ENCODE measurements around the gene PITPNC1. TPM values are rescaled to one million over a fixed set of nuclear protein-coding genes. Genes with fewer than 3 reads are reported as not detected.
"Not testable (repeated sequence)": the region's sequence is repeated elsewhere in the genome, so short reads cannot be mapped to it uniquely, and the experiment has no call there.

PITPNC1 gene
- polyA plus RNA-seq, 1 experiment = 9.1 TPM

DNA sequence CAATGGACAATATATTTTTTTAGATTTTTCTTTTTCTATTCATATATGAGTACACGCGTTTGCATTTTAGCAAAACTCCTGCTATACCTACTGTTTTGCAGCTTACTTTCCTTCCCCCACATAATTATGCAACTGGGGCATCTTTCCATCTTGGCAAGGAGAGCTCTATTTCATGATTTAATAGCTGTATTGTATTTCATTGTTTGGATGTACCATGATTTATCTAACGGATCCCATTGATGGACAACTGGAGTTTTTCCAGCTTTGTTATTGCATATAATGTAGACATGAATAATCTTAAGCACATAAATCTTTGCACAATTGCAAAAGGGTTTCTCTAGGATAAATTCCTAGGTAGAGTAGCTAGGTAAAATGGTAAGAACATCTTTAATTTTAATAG lies 133.9 kb downstream of the PITPNC1 start:
- Histone ChIP-seq H3K27ac (ENCODE audit: low read depth, low read length) (no peak overlapping the region), H3K4me3 (ENCODE audit: low read depth, low read length) (no peak overlapping the region), H3K27me3 (ENCODE audit: control insufficient read depth, insufficient read depth, low read length) (no peaks in the 10 kb centered on the region), H3K9me3 (ENCODE audit: control insufficient read depth, insufficient read depth, low read length) (peaks cover 7% of the 10 kb centered on the region)
- ChIA-PET POLR2A (no interaction called here), CTCF (interaction anchor here (1.1 to 1.2 kb wide), 2 partner anchors 9 to 136 kb away, joined by 3 to 4 read pairs; no protein-coding TSS in a partner anchor)
- DNase-seq (ENCODE audit: low read depth, low spot score) = no peak
- TF ChIP-seq, protein P1, sequence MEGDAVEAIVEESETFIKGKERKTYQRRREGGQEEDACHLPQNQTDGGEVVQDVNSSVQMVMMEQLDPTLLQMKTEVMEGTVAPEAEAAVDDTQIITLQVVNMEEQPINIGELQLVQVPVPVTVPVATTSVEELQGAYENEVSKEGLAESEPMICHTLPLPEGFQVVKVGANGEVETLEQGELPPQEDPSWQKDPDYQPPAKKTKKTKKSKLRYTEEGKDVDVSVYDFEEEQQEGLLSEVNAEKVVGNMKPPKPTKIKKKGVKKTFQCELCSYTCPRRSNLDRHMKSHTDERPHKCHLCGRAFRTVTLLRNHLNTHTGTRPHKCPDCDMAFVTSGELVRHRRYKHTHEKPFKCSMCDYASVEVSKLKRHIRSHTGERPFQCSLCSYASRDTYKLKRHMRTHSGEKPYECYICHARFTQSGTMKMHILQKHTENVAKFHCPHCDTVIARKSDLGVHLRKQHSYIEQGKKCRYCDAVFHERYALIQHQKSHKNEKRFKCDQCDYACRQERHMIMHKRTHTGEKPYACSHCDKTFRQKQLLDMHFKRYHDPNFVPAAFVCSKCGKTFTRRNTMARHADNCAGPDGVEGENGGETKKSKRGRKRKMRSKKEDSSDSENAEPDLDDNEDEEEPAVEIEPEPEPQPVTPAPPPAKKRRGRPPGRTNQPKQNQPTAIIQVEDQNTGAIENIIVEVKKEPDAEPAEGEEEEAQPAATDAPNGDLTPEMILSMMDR (IDR thresholded peaks at IDR 0.05; ENCODE audit: low read depth, low read length) = no peak

GRCh38 chr17:67511804-67512203 lies 134.7 kb downstream of the PITPNC1 start:
- POLR2A ChIA-PET = no interaction called here
- CTCF ChIA-PET = interaction anchor here (1.1 kb wide), 1 partner anchor 136 kb away, joined by 3 read pairs; no protein-coding TSS in a partner anchor
- peaks cover 7% of the 10 kb centered on the region for H3K9me3 ChIP-seq (ENCODE audit: control insufficient read depth, insufficient read depth, low read length)

GRCh38 chr17:67514998-67515397 lies 137.9 kb downstream of the PITPNC1 start:
- H3K4me3 ChIP-seq (ENCODE audit: low read depth, low read length) = no peak overlapping the region
- H3K27ac ChIP-seq (ENCODE audit: low read depth, low read length) = no peak overlapping the region
- H3K27me3 ChIP-seq (ENCODE audit: control insufficient read depth, insufficient read depth, low read length) = no peaks in the 10 kb centered on the region
- POLR2A ChIA-PET = no interaction called here
- DNase-seq (ENCODE audit: low read depth, low spot score) = no peak
- no peaks in the 10 kb centered on the region; the same call in 1 of the 2 replicates for H3K9me3 ChIP-seq (ENCODE audit: control insufficient read depth, insufficient read depth, low read length)
- CTCF ChIA-PET = no interaction called here
- TF ChIP-seq, protein P1 (IDR thresholded peaks at IDR 0.05; ENCODE audit: low read depth, low read length) = no peak

More at GRCh38 chr17:67511804-67512203, 134.7 kb downstream of the PITPNC1 start:
- no peak overlapping the region for H3K4me3 ChIP-seq (ENCODE audit: low read depth, low read length)
- TF ChIP-seq, protein P1 (IDR thresholded peaks at IDR 0.05; ENCODE audit: low read depth, low read length) = no peak
- H3K27me3 ChIP-seq (ENCODE audit: control insufficient read depth, insufficient read depth, low read length) = no peaks in the 10 kb centered on the region
- no peak for DNase-seq (ENCODE audit: low read depth, low spot score)
- no peak overlapping the region for H3K27ac ChIP-seq (ENCODE audit: low read depth, low read length)

- Histone ChIP-seq H3K27ac (ENCODE audit: low read depth, low read length) (no peak overlapping the region), H3K4me3 (ENCODE audit: low read depth, low read length) (no peak overlapping the region), H3K27me3 (ENCODE audit: control insufficient read depth, insufficient read depth, low read length) (no peaks in the 10 kb centered on the region), H3K9me3 (ENCODE audit: control insufficient read depth, insufficient read depth, low read length) (no peaks in the 10 kb centered on the region)
- no peak for DNase-seq (ENCODE audit: low read depth, low spot score)
- POLR2A ChIA-PET = no interaction called here
- TF ChIP-seq, protein P1 (IDR thresholded peaks at IDR 0.05; ENCODE audit: low read depth, low read length) = no peak
- CTCF ChIA-PET = no interaction called here
Observed at GRCh38 chr17:67515490-67516083, 138.5 kb downstream of the PITPNC1 start.

GRCh38 chr17:67516571-67516970 lies 139.5 kb downstream of the PITPNC1 start:
- CTCF ChIA-PET; H3K9me3 ChIP-seq (ENCODE audit: control insufficient read depth, insufficient read depth, low read length); H3K4me3 ChIP-seq (ENCODE audit: low read depth, low read length); H3K27ac ChIP-seq (ENCODE audit: low read depth, low read length); H3K27me3 ChIP-seq (ENCODE audit: control insufficient read depth, insufficient read depth, low read length); DNase-seq (ENCODE audit: low read depth, low spot score): not testable (repeated sequence)
- POLR2A ChIA-PET = interaction anchor here (0.6 kb wide), 1 partner anchor 16 kb away, joined by 4 read pairs; no protein-coding TSS in a partner anchor
